K562 (cell line): Measurements from ENCODE around the gene EME1. TPM values are rescaled to one million over a fixed set of nuclear protein-coding genes. Genes with fewer than 3 reads are reported as not detected.
A peak's percentile ranks its signal among the peaks of the same experiment; 100 is the strongest.

ENCODE experiments used
- ARHGAP35 ChIP-seq: fragments of 450-650 bp; IDR thresholded peaks from 2 replicates; pipeline ENCODE4 v1.6.1; 2018; ENCODE audit not compliant: partially characterized antibody
- CXXC5 ChIP-seq: fragments of 250-450 bp; sonication (Bioruptor Pico); IDR thresholded peaks from 2 replicates; pipeline ENCODE4 v1.8.0; 2022; ENCODE audit warnings: inconsistent platforms, mild to moderate bottlenecking, moderate library complexity
- MECOM ChIP-seq: fragments of 250-450 bp; sonication (Bioruptor Pico); IDR thresholded peaks from 2 replicates; pipeline ENCODE4 v1.8.0; 2022; ENCODE audit warnings: inconsistent platforms
- OTX1 ChIP-seq: fragments of 450-650 bp; formaldehyde crosslinking; IDR thresholded peaks from 2 replicates; pipeline ENCODE4 v1.4.0; 2022; ENCODE audit warnings: mild to moderate bottlenecking
- PHF20 ChIP-seq: fragments of 450-650 bp; IDR thresholded peaks from 2 replicates; pipeline ENCODE4 v1.6.1; 2018; ENCODE audit not compliant: partially characterized antibody
- POLR2A ChIP-seq: fragments of 450-650 bp; conservative IDR thresholded peaks from 2 replicates; pipeline ENCODE4 v1.6.1; 2016
- POLR3G ChIP-seq: IDR thresholded peaks from 2 replicates; pipeline ENCODE4 v1.6.1; 2011; ENCODE audit not compliant: insufficient read length, insufficient replicate concordance; ENCODE audit errors: extremely low read depth
- SMC3 ChIP-seq: conservative IDR thresholded peaks from 2 replicates; pipeline ENCODE4 v1.6.1; 2011; ENCODE audit warnings: low read depth, low read length, improper control_type of control experiment; ENCODE audit not compliant: insufficient read depth
- SRSF9 ChIP-seq: fragments of 200-400 bp; formaldehyde crosslinking; IDR thresholded peaks from 2 replicates; pipeline ENCODE4 v1.6.1; 2017; ENCODE audit warnings: low read depth, low read length, borderline replicate concordance
- TCF7 ChIP-seq: sonication (generic); IDR thresholded peaks from 2 replicates; pipeline ENCODE4 v1.6.1; 2016; ENCODE audit warnings: antibody characterized with exemption, borderline replicate concordance
- ZNF174 ChIP-seq: fragments of 250-450 bp; sonication (Bioruptor Pico); IDR thresholded peaks from 2 replicates; pipeline ENCODE4 v1.4.0; 2020; ENCODE audit warnings: mild to moderate bottlenecking
- polyA plus RNA-seq, 8 experiments: library from polyadenylated mRNA; depleted of rRNA in 4 of 8; stranded (reverse) in 5 of 8; unstranded in 3 of 8; fragments of >200 nt; fragmentation: Nextera tagmentation in 2 of 8; fragmentation: Illumina TruSeq in 1 of 8; extraction: Ambion mirVana in 2 of 8; extraction: Trizol in 1 of 8; gene quantifications; 2 replicates each; pipeline versions ENCODE4 v1.2.1 to v1.2.3, GENCODE V29; 2011 to 2014; ENCODE audit warnings: inconsistent platforms in 1 of 8, missing spikeins in 1 of 8
- total RNA-seq, 7 experiments: library from RNA; depleted of rRNA in 6 of 7; stranded (reverse); fragments of >200 nt in 6 of 7; fragmentation: Illumina TruSeq in 2 of 7; extraction: Trizol in 2 of 7; gene quantifications; 2 replicates each; pipeline versions ENCODE4 v1.2.1 to v1.2.3, GENCODE V29; 2011 to 2021; ENCODE audit warnings: low replicate concordance in 1 of 7
- TF ChIP-seq, protein P1 (sequence below): conservative IDR thresholded peaks from 2 replicates; pipeline ENCODE4 v1.6.1; 2011; ENCODE audit warnings: low read depth, mild to moderate bottlenecking, low read length; ENCODE audit not compliant: control insufficient read depth
- TF ChIP-seq, protein P2 (sequence below): fragments of 450-650 bp; conservative IDR thresholded peaks from 2 replicates; pipeline ENCODE4 v1.6.1; 2016; ENCODE audit warnings: missing genetic modification characterization, low read depth, mild to moderate bottlenecking, control low read depth, missing compliant biosample characterization
- TF ChIP-seq, protein P3 (sequence below): sonication (generic); formaldehyde crosslinking; IDR thresholded peaks from 2 replicates; pipeline ENCODE4 v1.8.0; 2022; ENCODE audit warnings: mild to moderate bottlenecking, missing genetic modification reagents
- TF ChIP-seq, protein P4 (sequence below): sonication (generic); formaldehyde crosslinking; IDR thresholded peaks from 2 replicates; pipeline ENCODE4 v1.5.0; 2020; ENCODE audit warnings: missing genetic modification reagents
- TF ChIP-seq, protein P5 (sequence below): fragments of 450-650 bp; IDR thresholded peaks from 2 replicates; pipeline ENCODE4 v1.6.1; 2016; ENCODE audit warnings: borderline replicate concordance
- TF ChIP-seq, protein P6 (sequence below), 2 experiments: IDR thresholded peaks in 1 of 2; conservative IDR thresholded peaks in 1 of 2; 2 replicates each; pipeline ENCODE4 v1.6.1; 2016; ENCODE audit warnings: low read depth in 2 of 2, mild to moderate bottlenecking in 1 of 2, missing compliant biosample characterization in 1 of 2, missing genetic modification characterization in 1 of 2, moderate library complexity in 1 of 2

The EME1 gene
- total and polyA plus RNA-seq, 9 of the 15 experiments (the other 6 are each of a cell fraction or from before 2014, with no cell fraction given): 14.6 to 44.1 (median 24.0) TPM

DNA sequence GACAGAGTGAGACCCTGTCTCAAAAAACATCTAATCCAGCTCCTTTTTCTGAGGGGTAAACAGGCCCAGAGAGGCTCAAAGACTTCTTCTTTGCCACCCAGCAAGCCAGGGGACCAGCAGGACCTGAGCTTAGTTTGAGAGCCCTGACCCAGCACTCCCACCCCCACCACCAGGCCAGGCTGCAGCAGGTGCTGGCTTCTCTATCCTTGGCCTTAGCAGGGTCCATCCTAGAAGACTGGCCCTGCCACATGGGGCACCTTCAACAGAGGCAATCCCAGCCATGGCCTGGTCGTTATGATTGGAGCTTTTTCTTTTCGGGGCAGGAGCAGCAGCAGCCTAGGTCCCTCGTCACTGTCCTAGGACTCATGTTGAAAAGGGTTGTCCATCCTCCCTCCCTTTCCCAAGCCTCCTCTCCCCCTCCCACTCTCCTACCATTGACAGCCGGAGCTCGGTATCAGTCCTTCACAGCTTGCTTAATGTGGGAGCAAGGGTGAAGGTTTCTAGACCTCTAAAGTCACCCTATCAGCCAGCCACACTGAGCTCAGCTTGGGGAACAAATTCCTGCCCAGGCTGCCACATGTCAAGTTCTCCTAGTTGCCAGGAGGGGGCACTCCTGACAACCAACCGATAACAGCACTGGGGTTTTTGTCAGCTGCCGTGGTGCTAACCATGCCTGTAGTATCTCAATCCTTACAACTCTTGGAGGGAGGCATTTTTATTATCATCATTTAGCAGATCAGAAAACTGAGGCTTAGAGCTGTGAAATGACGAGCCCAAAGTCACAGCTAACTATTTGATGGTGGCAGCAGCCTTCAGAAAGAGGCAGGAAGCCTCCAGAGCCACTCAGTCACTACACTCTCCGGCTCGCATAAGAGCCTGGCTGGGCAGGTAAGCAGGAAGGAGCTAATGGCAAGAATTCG is 11.2 kb upstream of the EME1 start (continued):
- TF ChIP-seq OTX1 (CRISPR knock-in tag) (no peak), SRSF9 (no peak), PHF20 (no peak), MECOM (CRISPR knock-in tag) (no peak), ARHGAP35 (no peak), TCF7 (no peak), ZNF174 (CRISPR knock-in tag) (no peak), CXXC5 (CRISPR knock-in tag) (peak; percentile 25; the same call in 1 of the 2 replicates), SMC3 (peak; percentile 67), POLR2A (0 out of 2 replicates have a peak, but pooled peaks have one; percentile 36), POLR3G (no peak)
- TF ChIP-seq, protein P1, sequence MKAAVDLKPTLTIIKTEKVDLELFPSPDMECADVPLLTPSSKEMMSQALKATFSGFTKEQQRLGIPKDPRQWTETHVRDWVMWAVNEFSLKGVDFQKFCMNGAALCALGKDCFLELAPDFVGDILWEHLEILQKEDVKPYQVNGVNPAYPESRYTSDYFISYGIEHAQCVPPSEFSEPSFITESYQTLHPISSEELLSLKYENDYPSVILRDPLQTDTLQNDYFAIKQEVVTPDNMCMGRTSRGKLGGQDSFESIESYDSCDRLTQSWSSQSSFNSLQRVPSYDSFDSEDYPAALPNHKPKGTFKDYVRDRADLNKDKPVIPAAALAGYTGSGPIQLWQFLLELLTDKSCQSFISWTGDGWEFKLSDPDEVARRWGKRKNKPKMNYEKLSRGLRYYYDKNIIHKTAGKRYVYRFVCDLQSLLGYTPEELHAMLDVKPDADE: peak; percentile 31; the same call in 1 of the 2 replicates
- TF ChIP-seq, protein P2, sequence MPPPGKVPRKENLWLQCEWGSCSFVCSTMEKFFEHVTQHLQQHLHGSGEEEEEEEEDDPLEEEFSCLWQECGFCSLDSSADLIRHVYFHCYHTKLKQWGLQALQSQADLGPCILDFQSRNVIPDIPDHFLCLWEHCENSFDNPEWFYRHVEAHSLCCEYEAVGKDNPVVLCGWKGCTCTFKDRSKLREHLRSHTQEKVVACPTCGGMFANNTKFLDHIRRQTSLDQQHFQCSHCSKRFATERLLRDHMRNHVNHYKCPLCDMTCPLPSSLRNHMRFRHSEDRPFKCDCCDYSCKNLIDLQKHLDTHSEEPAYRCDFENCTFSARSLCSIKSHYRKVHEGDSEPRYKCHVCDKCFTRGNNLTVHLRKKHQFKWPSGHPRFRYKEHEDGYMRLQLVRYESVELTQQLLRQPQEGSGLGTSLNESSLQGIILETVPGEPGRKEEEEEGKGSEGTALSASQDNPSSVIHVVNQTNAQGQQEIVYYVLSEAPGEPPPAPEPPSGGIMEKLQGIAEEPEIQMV: no peak
- TF ChIP-seq, protein P3, sequence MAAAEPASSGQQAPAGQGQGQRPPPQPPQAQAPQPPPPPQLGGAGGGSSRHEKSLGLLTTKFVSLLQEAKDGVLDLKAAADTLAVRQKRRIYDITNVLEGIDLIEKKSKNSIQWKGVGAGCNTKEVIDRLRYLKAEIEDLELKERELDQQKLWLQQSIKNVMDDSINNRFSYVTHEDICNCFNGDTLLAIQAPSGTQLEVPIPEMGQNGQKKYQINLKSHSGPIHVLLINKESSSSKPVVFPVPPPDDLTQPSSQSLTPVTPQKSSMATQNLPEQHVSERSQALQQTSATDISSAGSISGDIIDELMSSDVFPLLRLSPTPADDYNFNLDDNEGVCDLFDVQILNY (CRISPR knock-in tag): no peak
- TF ChIP-seq, protein P4, sequence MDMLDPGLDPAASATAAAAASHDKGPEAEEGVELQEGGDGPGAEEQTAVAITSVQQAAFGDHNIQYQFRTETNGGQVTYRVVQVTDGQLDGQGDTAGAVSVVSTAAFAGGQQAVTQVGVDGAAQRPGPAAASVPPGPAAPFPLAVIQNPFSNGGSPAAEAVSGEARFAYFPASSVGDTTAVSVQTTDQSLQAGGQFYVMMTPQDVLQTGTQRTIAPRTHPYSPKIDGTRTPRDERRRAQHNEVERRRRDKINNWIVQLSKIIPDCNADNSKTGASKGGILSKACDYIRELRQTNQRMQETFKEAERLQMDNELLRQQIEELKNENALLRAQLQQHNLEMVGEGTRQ (CRISPR knock-in tag): no peak
- TF ChIP-seq, protein P5, sequence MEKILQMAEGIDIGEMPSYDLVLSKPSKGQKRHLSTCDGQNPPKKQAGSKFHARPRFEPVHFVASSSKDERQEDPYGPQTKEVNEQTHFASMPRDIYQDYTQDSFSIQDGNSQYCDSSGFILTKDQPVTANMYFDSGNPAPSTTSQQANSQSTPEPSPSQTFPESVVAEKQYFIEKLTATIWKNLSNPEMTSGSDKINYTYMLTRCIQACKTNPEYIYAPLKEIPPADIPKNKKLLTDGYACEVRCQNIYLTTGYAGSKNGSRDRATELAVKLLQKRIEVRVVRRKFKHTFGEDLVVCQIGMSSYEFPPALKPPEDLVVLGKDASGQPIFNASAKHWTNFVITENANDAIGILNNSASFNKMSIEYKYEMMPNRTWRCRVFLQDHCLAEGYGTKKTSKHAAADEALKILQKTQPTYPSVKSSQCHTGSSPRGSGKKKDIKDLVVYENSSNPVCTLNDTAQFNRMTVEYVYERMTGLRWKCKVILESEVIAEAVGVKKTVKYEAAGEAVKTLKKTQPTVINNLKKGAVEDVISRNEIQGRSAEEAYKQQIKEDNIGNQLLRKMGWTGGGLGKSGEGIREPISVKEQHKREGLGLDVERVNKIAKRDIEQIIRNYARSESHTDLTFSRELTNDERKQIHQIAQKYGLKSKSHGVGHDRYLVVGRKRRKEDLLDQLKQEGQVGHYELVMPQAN: no peak
- TF ChIP-seq, protein P6, sequence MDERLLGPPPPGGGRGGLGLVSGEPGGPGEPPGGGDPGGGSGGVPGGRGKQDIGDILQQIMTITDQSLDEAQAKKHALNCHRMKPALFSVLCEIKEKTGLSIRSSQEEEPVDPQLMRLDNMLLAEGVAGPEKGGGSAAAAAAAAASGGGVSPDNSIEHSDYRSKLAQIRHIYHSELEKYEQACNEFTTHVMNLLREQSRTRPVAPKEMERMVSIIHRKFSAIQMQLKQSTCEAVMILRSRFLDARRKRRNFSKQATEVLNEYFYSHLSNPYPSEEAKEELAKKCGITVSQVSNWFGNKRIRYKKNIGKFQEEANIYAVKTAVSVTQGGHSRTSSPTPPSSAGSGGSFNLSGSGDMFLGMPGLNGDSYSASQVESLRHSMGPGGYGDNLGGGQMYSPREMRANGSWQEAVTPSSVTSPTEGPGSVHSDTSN (CRISPR knock-in tag; IDR thresholded peaks at IDR 0.05; ENCODE audit: low read depth): no peak
- TF ChIP-seq, protein P6 (tag; conservative IDR thresholded peaks at IDR 0.05; ENCODE audit: low read depth): peak; percentile 38; the same call in 1 of the 2 replicates
